ENCODE results near the gene SYT14.

- TF ChIP-seq CTCF (IDR thresholded peaks at IDR 0.05) (no peak), POLR2A (IDR thresholded peaks at IDR 0.05) (no peak)
Measured at GRCh38 chr1:210174133-210174532, 236.1 kb downstream of the SYT14 start.
